K562 (cell line): Measurements from ENCODE around the gene MRPL2. TPM values are rescaled to one million over a fixed set of nuclear protein-coding genes. Genes with fewer than 3 reads are reported as not detected.

Experiments used
- CEBPZ ChIP-seq: fragments of 150-350 bp; IDR thresholded peaks from 2 replicates; pipeline ENCODE4 v1.6.1; 2014; ENCODE audit warnings: low read depth, mild to moderate bottlenecking, low read length, borderline replicate concordance
- HBP1 ChIP-seq: fragments of 450-650 bp; formaldehyde crosslinking; IDR thresholded peaks from 2 replicates; pipeline ENCODE4 v1.4.0; 2022; ENCODE audit warnings: missing genetic modification characterization
- LCOR ChIP-seq: sonication (generic); formaldehyde crosslinking; IDR thresholded peaks from 2 replicates; pipeline ENCODE4 v1.8.0; 2022; ENCODE audit warnings: mild to moderate bottlenecking, missing genetic modification reagents
- LEF1 ChIP-seq: fragments of 450-650 bp; IDR thresholded peaks from 2 replicates; pipeline ENCODE4 v1.6.1; 2016; ENCODE audit warnings: mild to moderate bottlenecking
- NR3C1 ChIP-seq: sonication (generic); formaldehyde crosslinking; IDR thresholded peaks from 2 replicates; pipeline ENCODE4 v1.8.1; 2022; ENCODE audit warnings: missing genetic modification reagents
- POLR2G ChIP-seq: fragments of 200-400 bp; formaldehyde crosslinking; IDR thresholded peaks from 2 replicates; pipeline ENCODE4 v1.6.1; 2017; ENCODE audit warnings: low read depth, mild to moderate bottlenecking, antibody characterized with exemption, low read length, moderate library complexity
- PRDM10 ChIP-seq: fragments of 450-650 bp; IDR thresholded peaks from 2 replicates; pipeline ENCODE4 v1.6.1; 2018; ENCODE audit not compliant: partially characterized antibody
- SIRT6 ChIP-seq: IDR thresholded peaks from one replicate; pipeline ENCODE4 v1.6.1; 2012; ENCODE audit warnings: low read depth, mild to moderate bottlenecking, control low read depth, inconsistent platforms, low read length, moderate library complexity
- SREBF2 ChIP-seq: sonication (generic); formaldehyde crosslinking; IDR thresholded peaks from 2 replicates; pipeline ENCODE4 v1.4.0; 2020; ENCODE audit warnings: mild to moderate bottlenecking, missing genetic modification reagents
- THAP12 ChIP-seq: fragments of 250-450 bp; sonication (Bioruptor Pico); IDR thresholded peaks from 2 replicates; pipeline ENCODE4 v1.9.0; 2021; ENCODE audit warnings: mild to moderate bottlenecking, inconsistent platforms
- ZBTB9 ChIP-seq: fragments of 450-650 bp; formaldehyde crosslinking; IDR thresholded peaks from 2 replicates; pipeline ENCODE4 v1.4.0; 2020; ENCODE audit warnings: mild to moderate bottlenecking, moderate library complexity
- ZNF253 ChIP-seq: fragments of 250-450 bp; sonication (Bioruptor Pico); conservative IDR thresholded peaks from 2 replicates; pipeline ENCODE4 v1.6.1; 2021; ENCODE audit warnings: mild to moderate bottlenecking
- polyA plus RNA-seq, 8 experiments: library from polyadenylated mRNA; depleted of rRNA in 4 of 8; stranded (reverse) in 5 of 8; unstranded in 3 of 8; fragments of >200 nt; fragmentation: Nextera tagmentation in 2 of 8; fragmentation: Illumina TruSeq in 1 of 8; extraction: Ambion mirVana in 2 of 8; extraction: Trizol in 1 of 8; gene quantifications; 2 replicates each; pipeline versions ENCODE4 v1.2.1 to v1.2.3, GENCODE V29; 2011 to 2014; ENCODE audit warnings: inconsistent platforms in 1 of 8, missing spikeins in 1 of 8
- total RNA-seq, 7 experiments: library from RNA; depleted of rRNA in 6 of 7; stranded (reverse); fragments of >200 nt in 6 of 7; fragmentation: Illumina TruSeq in 2 of 7; extraction: Trizol in 2 of 7; gene quantifications; 2 replicates each; pipeline versions ENCODE4 v1.2.1 to v1.2.3, GENCODE V29; 2011 to 2021; ENCODE audit warnings: low replicate concordance in 1 of 7

Gene MRPL2
- total and polyA plus RNA-seq, 9 of the 15 experiments (the other 6 are each of a cell fraction or from before 2014, with no cell fraction given) = 63.1 to 262 (median 121) TPM

- no peak for TF ChIP-seq HBP1
- no peak for TF ChIP-seq LEF1
- TF ChIP-seq POLR2G = peak; percentile 46
- no peak for TF ChIP-seq PRDM10
- TF ChIP-seq THAP12 (CRISPR knock-in tag) = 0 out of 2 replicates have a peak, but pooled peaks have one; percentile 11
- TF ChIP-seq CEBPZ = no peak
- no peak; the same call in 1 of the 2 replicates for TF ChIP-seq ZBTB9
- no peak for TF ChIP-seq NR3C1 (CRISPR knock-in tag)
- no peak for TF ChIP-seq SIRT6
- TF ChIP-seq LCOR = no peak
- TF ChIP-seq ZNF253 (CRISPR knock-in tag) = no peak
- no peak for TF ChIP-seq SREBF2 (CRISPR knock-in tag)
These were observed 17.5 kb upstream of the MRPL2 start (continued) for GRCh38 chr6:43076464-43077332.
